ENCODE measurements around the gene OFD1.

The OFD1 gene, protein sequence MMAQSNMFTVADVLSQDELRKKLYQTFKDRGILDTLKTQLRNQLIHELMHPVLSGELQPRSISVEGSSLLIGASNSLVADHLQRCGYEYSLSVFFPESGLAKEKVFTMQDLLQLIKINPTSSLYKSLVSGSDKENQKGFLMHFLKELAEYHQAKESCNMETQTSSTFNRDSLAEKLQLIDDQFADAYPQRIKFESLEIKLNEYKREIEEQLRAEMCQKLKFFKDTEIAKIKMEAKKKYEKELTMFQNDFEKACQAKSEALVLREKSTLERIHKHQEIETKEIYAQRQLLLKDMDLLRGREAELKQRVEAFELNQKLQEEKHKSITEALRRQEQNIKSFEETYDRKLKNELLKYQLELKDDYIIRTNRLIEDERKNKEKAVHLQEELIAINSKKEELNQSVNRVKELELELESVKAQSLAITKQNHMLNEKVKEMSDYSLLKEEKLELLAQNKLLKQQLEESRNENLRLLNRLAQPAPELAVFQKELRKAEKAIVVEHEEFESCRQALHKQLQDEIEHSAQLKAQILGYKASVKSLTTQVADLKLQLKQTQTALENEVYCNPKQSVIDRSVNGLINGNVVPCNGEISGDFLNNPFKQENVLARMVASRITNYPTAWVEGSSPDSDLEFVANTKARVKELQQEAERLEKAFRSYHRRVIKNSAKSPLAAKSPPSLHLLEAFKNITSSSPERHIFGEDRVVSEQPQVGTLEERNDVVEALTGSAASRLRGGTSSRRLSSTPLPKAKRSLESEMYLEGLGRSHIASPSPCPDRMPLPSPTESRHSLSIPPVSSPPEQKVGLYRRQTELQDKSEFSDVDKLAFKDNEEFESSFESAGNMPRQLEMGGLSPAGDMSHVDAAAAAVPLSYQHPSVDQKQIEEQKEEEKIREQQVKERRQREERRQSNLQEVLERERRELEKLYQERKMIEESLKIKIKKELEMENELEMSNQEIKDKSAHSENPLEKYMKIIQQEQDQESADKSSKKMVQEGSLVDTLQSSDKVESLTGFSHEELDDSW

DNA sequence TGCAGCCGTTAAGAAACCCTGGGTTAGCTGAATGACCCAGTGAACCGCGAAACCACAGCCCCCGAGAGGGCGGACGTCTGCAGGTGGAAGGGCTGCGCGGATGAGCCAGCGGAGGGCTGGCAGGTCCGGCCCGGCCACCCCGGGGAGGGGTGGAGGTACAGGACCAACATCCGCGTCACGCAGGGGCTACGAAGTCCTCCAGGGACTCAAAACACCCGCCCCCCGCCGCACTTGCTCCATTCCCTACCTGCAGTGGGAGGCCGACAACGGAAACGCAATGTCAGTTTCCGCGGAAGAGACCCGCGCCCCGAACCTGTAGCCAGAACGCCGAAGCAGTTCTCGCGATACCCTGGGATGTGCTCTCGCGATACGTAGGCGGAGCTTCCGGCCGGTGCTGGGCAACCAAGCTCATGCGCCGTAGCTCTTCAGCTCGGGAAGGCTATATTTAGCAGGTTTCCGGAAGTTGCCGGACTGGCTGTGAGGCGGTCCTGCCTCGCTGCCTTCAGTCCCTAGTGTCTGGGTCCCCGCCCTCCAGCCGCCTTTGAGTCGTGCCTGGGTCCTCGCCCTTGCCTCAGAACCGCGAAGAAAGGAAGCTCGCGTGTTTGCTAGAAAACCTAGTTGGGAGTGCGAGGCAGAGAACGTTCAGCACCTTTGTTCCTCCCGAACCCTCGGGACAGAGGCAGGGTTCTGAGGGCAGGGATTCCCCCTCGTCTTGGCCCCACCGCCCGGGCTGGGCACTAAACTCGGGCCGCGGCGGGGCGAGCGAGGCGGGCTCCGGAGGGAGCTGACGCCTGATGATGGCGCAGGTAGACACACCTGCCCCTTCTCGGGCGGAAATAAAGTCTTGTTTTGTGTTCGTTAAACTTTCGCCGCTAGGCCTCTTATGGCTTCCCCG, at the start of gene OFD1, which contains the start of gene TRAPPC2:
Gene OFD1 (plus strand): TSS at position 471 of the 895 bp plus-strand sequence. CDS start 324 bp downstream, at position 795.
Gene TRAPPC2 (minus strand): TSS at position 343 of the 895 bp plus-strand sequence. CDS start 14,657 bp downstream, outside the sequence.
- FAIRE-seq, result peak; percentile 56

DNA sequence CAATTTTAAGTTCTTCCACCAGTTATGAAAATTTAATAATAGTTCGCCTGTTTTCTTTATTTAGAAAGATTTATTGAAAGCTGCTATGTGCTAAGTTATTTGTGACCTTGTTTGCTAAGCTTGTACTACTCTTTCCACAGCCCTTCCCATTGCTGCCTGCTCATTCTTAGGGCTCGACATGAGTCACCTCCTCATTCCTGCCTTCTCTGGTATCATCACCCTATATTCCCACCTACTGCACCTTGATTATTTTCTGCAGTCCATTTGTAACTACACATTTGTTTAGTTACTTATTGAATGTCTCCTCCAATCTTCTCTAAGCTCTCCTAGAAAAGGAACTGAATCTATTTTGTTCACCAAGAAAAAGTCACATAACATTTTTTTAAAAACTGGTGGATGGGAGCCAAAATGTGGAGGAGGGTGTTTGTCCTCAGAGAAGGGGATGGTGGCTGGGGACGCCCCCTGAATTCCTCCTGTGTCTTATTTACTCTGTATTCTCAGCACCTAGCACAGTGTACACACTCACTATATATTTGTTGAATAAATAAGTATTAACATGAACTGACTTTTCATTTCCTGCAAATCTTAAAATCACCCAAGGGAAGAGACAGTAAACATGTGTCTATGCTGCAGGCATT, 49.3 kb upstream of the OFD1 start:
- FAIRE-seq, result no peak

DNA sequence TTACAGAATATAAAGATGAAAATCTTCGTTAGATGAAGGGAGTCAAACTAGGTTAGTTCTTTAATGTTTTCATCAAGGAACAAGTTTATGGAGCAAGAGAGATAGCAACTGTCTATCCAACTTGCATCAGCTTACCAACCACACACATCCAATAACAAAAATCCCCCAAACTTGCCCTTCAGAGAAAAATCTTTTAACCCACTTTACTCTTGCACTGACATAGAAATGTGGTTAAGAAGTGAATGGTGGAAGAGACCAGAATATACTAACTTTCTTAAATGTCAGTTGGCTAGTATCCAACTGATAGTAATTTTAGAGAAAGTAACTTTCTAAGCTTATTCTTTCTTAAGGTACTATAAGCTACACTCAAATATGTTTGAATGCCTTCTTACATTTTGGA, 47.3 kb upstream of the OFD1 start:
- FAIRE-seq, result no peak

DNA sequence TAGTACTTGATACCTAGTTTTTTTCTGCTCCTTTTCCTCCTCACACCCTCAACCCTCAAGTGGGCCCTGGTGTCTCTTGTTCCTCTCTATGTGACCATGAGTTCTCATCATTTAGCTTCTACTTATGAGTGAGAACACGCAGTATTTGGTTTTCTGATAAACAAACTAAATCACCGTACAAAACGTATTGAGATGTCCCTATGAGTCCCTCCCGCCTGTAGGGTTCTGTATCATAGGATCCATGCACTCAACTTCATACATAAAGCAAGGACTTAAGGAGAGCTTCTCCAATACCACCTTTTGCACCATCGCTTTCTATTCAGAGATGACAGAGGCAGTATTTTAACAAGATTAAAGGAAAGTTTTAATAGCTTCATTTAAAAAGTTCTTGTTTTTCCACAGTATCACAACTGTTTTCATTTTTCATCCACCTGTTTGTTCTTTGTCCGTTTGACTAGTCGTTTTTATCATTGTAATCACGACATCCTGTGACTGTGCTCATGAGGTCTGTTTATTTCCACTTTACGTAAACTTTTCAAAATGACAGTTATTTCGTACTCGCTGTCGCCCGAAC, 46.1 kb upstream of the OFD1 start:
- no peak for FAIRE-seq

DNA sequence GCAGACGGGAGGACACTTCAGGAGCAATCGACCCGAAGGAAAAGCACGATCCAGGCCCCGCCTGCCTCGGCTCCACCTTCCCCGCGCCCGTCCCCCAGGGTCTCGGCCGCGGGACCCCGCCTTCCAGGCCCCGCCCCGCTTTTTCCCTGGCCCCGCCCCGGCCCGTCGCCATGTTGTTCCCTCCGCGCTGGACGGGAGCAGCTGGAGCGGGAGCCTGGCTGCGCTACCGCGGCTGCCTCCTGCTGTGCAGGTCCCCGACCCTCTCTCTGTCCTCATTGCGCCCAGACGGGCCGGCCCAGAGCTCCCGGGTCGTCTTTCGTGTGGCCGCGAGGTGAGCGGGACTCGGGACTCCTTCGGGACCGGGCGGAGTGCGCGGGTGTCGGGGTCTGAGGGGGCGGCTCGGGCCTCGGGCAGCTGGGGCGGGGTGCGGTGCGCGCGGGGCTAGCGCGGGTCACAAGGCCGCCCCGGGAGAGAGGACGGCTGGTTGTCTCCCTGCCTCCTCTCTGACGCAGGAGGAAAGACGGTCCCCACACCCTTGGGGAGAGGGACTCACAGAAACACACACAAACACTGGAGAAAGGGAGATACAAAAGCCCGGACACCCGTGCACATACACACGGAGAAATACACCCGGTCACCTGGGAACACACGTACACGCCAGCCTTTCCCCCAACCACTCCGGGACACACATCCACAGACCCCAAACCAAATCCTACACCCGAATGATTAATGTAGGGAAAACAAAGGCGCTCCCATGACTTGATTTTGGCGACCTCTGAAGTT, 45.4 kb upstream of the OFD1 start, which contains the start of gene RAB9A:
Gene RAB9A (plus strand): TSS at position 171 of the 783 bp plus-strand sequence. CDS start 19,619 bp downstream, outside the sequence.
- no peak for FAIRE-seq

DNA sequence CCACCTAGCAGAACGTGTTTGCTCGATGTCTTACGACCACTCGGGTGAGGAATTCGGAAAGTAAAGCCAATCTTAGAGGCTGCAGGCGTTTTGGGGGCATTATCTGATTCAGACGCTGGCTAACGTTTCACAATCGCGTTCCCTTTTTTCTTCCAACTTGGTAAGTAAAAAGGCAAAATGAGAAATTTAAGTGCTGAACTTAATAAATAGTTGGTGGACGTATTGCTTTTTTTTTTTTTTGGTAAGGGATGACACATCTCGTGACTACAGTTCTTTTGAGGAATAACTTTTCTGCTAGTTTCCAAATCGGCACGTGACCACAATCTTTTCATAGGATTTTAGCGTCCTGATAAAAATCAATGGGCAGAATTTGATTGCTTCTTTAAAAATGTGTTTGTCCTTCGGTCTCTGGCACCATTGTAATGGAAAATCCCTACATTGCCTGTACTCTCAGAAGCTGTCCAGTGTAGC, 44.8 kb upstream of the OFD1 start:
- peak; percentile 91 for FAIRE-seq

DNA sequence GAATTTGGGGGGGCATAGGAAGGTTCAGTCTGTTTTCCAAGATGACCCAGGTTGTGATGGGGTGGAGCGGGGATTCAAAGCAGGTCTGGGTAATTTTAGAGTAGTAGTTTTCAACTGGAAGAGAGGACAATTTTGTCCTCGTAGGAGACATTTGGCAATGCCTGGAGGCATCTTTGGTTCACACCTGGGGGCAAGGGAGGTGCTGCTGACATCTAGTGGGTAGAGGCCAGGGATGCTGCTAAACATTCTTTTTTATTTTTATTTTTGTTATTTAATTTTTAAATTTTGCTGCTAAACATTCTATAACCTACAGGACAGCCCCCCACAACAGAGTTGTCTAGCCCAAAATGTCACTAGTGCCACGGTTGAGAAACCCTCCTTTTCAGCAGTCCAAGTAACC, 43.7 kb upstream of the OFD1 start:
- no peak for FAIRE-seq

DNA sequence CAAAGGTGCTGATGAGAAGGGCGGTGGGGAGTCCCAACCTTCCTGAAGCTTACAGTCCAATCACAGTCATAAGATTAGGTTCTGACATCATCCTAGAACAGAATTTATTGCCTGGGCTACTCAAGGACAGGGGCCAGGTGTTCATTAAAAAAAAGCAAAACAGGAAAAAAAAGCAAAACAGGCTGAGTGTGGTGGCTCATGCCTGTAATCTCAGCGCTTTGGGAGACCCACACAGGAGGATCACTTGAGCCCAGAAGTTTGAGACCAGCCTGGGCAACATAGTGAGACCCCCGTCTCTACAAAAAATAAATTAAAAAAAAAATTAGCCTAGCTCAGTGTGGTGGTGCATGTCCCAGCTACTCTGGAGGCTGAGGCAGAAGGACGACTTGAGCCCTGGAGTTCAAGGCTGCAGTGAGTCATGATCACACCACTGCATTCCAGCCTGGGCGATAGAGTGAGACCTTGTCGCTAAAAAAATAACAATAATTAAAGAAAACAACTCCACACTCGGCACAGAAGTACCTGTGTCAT, 42.6 kb upstream of the OFD1 start:
- FAIRE-seq, result no peak

DNA sequence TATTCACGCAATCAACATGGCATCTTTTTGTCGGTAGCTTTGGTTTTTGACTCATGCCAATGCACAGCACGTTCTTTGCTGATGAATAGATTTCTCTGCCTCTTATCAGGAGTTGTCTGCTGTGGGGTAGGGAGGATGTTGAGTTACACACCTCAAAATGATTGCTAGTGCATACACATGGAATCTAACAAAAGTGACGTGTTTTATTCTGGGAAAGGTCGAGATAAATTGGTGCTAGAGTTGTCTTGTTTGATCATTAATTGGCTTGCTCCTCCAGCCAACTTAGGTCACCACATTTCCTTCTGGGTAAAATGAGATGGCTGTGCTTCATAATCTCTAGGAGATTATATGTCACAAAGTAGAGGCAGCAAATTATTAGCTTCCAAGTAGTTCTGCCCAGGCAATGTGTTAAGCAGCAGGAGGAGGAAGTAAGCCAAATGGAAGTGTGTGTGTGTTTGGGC, 41.7 kb upstream of the OFD1 start:
- FAIRE-seq, result no peak

DNA sequence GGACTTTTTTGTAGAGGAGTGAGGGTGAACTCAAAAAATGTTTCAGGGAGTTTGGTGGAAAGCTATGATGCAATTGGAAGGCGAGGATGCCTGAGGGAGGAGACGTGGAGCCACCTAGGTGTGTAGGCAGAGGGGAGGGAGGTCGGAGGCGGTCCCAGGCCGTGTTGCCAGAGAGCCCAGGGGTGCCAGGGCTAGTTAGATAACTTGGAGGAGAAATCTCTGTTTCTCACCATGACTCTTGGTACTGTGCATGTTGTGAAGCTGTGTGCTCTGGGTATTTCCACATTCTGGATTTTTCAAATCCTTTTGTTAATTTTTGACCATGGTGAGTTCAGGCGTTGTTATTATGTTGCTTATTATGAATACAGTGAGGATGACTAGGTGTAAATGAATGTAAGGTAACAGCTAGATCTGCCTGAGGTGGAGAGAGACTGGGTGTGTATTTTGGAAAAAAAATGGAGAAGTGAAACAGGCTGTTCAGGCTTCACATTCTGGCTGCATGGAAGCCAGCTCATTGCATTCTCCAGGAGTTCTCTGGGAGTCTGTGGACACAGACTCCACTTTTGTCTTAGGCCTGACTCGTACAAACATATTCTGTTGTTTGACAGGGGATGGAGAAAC, 41.1 kb upstream of the OFD1 start:
- FAIRE-seq, result no peak

DNA sequence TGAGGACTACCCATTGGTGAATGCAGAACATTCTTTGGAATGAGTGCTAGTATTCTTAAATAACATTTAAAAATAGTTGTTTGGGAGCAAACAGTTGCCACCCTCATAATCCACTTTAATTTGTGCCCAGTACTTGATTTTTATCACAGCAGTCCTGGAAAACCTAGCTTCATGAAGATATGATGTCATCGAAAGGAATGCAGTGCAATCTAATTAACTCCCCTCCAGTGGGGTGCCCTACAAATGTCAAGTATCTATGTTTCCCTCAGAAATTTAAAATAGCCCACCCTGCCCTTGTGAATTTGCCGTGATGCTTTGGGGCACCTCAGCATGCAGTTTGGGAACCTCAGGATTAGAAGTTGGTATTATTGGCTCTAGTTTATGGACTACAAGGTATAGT, 40.2 kb upstream of the OFD1 start:
- no peak for FAIRE-seq

DNA sequence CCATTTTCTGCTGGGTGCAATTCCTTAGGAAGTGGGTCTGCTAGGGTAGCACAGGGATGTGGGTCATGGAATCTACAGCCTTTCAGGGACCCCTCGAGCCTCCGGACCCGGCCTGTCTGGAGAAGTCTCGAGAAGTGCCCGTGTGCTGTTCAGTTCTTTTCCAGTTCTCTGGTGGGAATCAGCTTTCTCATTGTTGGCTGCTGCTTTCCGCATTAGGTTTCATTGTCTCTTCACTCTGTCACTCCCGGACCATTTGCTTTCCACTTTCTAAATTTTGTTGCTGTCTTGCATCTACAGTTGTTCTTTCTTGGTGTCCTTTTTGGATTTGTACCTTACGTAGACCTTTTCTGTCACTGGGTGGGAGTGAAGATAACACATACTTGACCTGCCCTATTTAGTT, 39.6 kb upstream of the OFD1 start:
- no peak for FAIRE-seq

DNA sequence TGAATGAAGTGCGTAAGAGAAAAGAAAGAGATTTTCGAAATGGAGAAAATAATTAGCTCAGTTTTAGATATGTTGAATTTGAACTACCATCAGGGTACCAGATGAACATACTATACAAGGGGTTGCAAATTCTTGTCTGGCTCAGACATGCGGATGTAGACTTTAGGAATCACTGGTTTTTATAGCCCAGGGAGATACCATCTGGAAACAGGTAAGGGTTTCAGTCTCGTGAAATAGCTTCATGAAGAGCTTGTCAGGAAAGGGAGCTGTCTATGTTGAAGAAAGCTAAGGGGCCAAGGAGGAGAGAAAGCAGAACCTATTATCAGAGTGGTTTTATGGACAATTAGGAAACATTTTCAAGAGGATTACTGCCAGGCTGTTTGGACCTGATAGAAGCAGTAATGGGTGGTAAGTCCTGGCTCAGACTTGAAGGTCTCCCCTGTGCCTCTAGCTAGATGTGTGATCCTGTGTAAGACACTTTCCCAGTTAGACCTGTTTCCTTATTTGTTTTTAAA, 38.9 kb upstream of the OFD1 start:
- FAIRE-seq, result no peak

DNA sequence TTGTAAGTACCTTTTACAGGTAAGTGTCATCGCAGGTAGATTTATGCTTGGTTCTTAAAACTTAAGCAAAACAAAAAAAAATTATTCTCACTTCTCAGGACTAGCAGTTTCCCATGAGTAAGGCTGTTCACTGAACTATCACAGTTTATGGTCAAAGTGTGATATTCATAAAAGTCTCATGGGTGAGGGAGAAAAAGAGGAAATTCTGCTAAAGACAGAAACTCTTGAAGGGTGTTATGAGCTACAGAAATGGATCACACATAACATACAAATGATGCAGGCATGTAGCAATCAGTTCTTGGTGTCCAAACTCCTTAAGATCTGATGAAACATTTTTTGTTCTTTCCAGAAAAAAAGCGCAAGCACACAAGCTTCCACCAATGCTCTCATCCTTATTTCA, 37.1 kb upstream of the OFD1 start:
- no peak for FAIRE-seq

DNA sequence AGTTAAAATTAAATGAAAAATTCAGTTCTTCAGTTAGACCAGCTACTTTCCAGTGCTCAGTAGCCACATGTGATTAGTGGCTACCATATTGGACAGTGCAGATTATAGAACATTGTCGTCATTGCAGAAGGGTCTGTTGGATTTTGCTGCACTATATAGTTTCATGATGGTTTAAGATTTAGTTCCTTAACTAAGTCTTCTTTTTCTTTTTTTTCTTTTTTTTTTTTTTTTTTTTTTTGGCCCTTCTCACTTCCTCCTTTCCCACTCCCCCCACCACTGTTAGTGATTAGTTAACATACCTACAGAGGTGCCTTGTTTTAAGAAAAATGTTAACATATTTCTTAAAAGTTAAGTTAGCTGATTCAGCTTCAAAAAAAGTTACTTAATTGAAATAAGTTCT, 36.6 kb upstream of the OFD1 start:
- FAIRE-seq, result peak; percentile 21

DNA sequence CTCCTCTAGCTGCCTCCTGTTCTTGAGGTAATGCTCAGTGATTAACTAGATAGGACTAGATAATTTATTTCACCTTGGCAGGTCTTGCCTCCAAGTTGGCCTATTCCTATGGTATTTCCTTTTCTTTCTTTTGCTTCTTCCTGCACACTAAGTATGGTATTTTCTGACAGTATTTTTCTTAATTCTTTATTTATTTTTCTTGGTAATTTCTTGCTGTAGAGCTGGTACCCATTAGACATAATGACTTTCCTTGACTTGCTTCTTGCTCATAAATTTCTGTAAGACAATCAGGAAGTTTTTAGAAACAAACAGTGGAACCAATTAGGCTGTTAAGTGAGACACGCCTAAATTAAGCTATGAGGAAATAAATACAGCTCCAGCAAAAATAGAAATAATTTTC, 36.1 kb upstream of the OFD1 start:
- no peak for FAIRE-seq

DNA sequence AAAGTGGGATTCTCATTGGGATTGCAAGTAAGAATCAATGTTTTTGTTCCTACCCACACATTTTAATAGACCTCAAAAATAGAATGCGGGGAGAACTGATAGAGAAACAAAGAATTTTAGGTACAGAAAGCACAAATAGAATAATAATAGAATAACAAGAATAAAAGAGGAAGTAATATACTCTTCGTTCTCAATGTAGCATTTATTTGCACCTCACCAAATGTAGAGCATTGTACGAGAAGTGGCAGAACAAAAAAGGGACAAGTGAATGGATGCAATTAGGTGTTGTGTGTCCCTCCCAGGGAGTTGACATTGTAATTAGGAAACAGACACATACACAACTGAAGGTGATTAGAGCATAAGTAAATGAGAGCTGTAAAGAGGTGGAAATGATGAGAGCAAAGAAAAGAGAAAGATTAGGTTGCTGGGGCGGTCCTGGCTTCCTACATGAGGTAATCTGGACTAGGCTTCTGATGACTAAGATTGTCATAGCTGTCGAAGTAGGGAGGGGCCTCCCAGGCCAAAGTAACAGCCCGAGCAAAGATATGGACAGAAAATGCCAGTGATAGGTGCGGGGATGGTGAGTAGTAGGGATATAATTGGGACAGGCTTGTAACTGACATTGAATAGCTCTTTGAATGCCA, 35.2 kb upstream of the OFD1 start:
- peak; percentile 56 for FAIRE-seq

DNA sequence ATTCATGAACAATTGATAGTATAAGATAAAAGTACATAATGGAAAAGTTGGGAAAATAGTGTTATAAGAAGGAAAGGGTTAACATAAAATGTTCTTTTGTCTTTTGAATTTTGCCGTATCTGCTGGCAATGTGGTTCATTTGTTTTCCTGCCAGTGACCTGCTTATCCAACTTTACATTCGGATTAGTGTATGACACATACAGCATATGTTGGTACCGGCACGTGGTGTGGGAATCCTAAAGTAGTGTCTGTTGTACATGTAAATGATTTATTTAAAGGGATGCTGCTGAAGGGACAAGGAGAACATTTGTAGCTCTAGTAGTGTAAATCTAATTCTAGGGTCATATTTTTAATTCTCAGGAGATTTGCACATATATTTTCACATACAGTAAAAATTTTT, 34.2 kb upstream of the OFD1 start:
- no peak for FAIRE-seq

All from islet of Langerhans (tissue), 1 donor.